Neuronal stem cell (in vitro differentiated cells): ENCODE results near the gene CUL3.
A peak's percentile ranks its signal among the peaks of the same experiment; 100 is the strongest.

Experiments used
- DNase-seq: peaks from one replicate; pipeline ENCODE4 v3.0.0-alpha.2; 2013; ENCODE audit warnings: low spot score
- H2AFZ ChIP-seq: one replicate; pipeline ENCODE4 v1.6.1; 2013; ENCODE audit warnings: mild to moderate bottlenecking, low read length, inconsistent platforms
- H2AK5ac ChIP-seq: 2 replicates; pipeline ENCODE4 v1.6.1; 2013; ENCODE audit warnings: low read depth, mild to moderate bottlenecking, inconsistent platforms, low read length, moderate library complexity, mixed read lengths
- H2BK120ac ChIP-seq: 2 replicates; pipeline ENCODE4 v1.6.1; 2013; ENCODE audit warnings: low read depth, mild to moderate bottlenecking, inconsistent platforms, low read length, moderate library complexity, mixed read lengths
- H2BK12ac ChIP-seq: one replicate; pipeline ENCODE4 v1.6.1; 2013; ENCODE audit warnings: low read length, inconsistent platforms
- H2BK15ac ChIP-seq: 2 replicates; pipeline ENCODE4 v1.6.1; 2013; ENCODE audit warnings: mild to moderate bottlenecking, low read length, inconsistent platforms, mixed read lengths
- H2BK5ac ChIP-seq: one replicate; pipeline ENCODE4 v1.6.1; 2013; ENCODE audit warnings: inconsistent platforms, mild to moderate bottlenecking, low read length, moderate library complexity
- H3K14ac ChIP-seq: one replicate; pipeline ENCODE4 v1.6.1; 2013; ENCODE audit warnings: low read length, inconsistent platforms
- H3K18ac ChIP-seq: 2 replicates; pipeline ENCODE4 v1.6.1; 2013; ENCODE audit warnings: low read length, inconsistent platforms
- H3K23ac ChIP-seq: 2 replicates; pipeline ENCODE4 v1.6.1; 2013; ENCODE audit warnings: low read depth, mild to moderate bottlenecking, mixed read lengths, low read length, inconsistent platforms; ENCODE audit not compliant: poor library complexity
- H3K27ac ChIP-seq: replicated peaks from 3 replicates; pipeline ENCODE4 v1.5.1; 2013; ENCODE audit warnings: low read length, inconsistent platforms
- H3K27me3 ChIP-seq, 3 experiments: 2 replicates each; pipeline ENCODE4 v1.6.1; 2013; ENCODE audit warnings: low read length in 3 of 3, mild to moderate bottlenecking in 2 of 3, inconsistent platforms in 1 of 3, low read depth in 1 of 3, mixed read lengths in 1 of 3, moderate library complexity in 1 of 3; ENCODE audit not compliant: control insufficient read depth in 3 of 3, insufficient read depth in 3 of 3
- H3K36me3 ChIP-seq, 2 donors: replicated peaks in 1 of 2; 2 replicates each; pipeline ENCODE4 v1.6.1; 2013; ENCODE audit warnings: low read length in 2 of 2; ENCODE audit not compliant: control insufficient read depth in 2 of 2, insufficient read depth in 2 of 2
- H3K4ac ChIP-seq: 2 replicates; pipeline ENCODE4 v1.6.1; 2013; ENCODE audit warnings: inconsistent platforms, mild to moderate bottlenecking, low read length, moderate library complexity
- H3K4me1 ChIP-seq, 2 donors: 1 replicate in 1 of 2; 2 replicates in 1 of 2; pipeline ENCODE4 v1.6.1; 2013; ENCODE audit warnings: low read length in 2 of 2, low read depth in 1 of 2; ENCODE audit not compliant: control insufficient read depth in 2 of 2, insufficient read depth in 1 of 2
- H3K4me2 ChIP-seq: one replicate; pipeline ENCODE4 v1.6.1; 2013; ENCODE audit warnings: mild to moderate bottlenecking, low read length, inconsistent platforms; ENCODE audit not compliant: insufficient read depth, poor library complexity, severe bottlenecking
- H3K4me3 ChIP-seq, 2 donors: 2 replicates each; pipeline ENCODE4 v1.5.1; 2013; ENCODE audit warnings: low read length in 2 of 2, mild to moderate bottlenecking in 2 of 2, inconsistent platforms in 1 of 2, moderate library complexity in 1 of 2
- H3K79me1 ChIP-seq: one replicate; pipeline ENCODE4 v1.6.1; 2013; ENCODE audit warnings: low read depth, mild to moderate bottlenecking, inconsistent platforms, low read length, moderate library complexity
- H3K9ac ChIP-seq: one replicate; pipeline ENCODE4 v1.6.1; 2013; ENCODE audit warnings: mild to moderate bottlenecking, low read depth, low read length, inconsistent platforms; ENCODE audit not compliant: poor library complexity
- H3K9me3 ChIP-seq, 2 donors: replicated peaks in 1 of 2; 2 replicates each; pipeline versions ENCODE3 to v1.6.1; 2013; ENCODE audit warnings: low read length in 2 of 2, mild to moderate bottlenecking in 2 of 2, inconsistent platforms in 1 of 2, low read depth in 1 of 2, mixed read lengths in 1 of 2, moderate library complexity in 1 of 2; ENCODE audit not compliant: control insufficient read depth in 2 of 2, insufficient read depth in 1 of 2
- H4K8ac ChIP-seq: one replicate; pipeline ENCODE4 v1.6.1; 2013; ENCODE audit warnings: low read depth, mild to moderate bottlenecking, inconsistent platforms, low read length, moderate library complexity
- H4K91ac ChIP-seq: one replicate; pipeline ENCODE4 v1.6.1; 2013; ENCODE audit warnings: low read length, low read depth, mild to moderate bottlenecking, inconsistent platforms; ENCODE audit not compliant: poor library complexity
- WGBS, 2 donors: extraction: QIAGEN DNeasy Blood & Tissue Kit; methylation state at CpG; one replicate each; pipeline ENCODE4 v1.1.7; 2013; ENCODE audit warnings: missing lambda C conversion rate in 2 of 2, mixed read lengths in 1 of 2; ENCODE audit not compliant: insufficient read length in 2 of 2, insufficient replicate concordance in 1 of 2; ENCODE audit errors: extremely low coverage in 2 of 2; 5-methylcytosine and 5-hydroxymethylcytosine counted together

CUL3 gene

DNA sequence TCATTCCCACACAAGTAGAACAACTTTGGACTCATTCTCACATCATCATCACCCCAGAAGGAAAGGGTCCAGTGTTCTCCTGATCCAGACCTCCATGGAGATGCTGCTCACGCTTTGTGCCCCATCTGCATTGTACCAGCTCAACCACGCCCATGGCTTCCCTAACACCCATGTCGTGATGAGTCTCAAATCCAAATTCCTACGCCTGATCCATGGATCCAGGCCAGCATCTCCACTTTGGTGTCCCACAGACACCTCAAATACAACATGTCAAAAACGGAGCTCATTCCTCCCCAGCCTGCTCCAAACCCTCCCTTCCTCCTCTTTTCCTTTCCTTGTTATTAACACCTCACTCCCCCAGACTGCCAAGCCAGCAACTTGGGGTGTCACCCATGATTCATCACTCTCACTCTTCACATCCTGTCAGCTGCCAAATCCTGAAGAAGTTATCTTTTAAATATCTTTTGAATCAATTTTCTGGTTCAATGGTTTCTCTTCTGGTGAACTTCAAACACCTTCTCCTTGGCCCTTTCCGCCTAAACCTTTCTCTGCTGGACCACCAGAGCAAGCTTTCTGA, 153.1 kb downstream of the CUL3 start:
- peaks cover 0 to 6% of the 10 kb centered on the region in 2 donors for H3K9me3 ChIP-seq
- no peak overlapping the region for H2AFZ ChIP-seq
- no peak overlapping the region for H3K4me3 ChIP-seq
- H4K8ac ChIP-seq = no peak overlapping the region
- no CpG with 5 or more reads among the region's 6 CpGs for WGBS, 2 donors
- H3K18ac ChIP-seq = no peak overlapping the region
- H3K23ac ChIP-seq = no peak overlapping the region
- H4K91ac ChIP-seq = no peak overlapping the region
- no peak overlapping the region for H3K27ac ChIP-seq
- H2BK5ac ChIP-seq = no peak overlapping the region
- no peak overlapping the region for H3K9ac ChIP-seq
- no peak overlapping the region for H3K4me2 ChIP-seq
- H3K79me1 ChIP-seq = no peaks in the 10 kb centered on the region
- H2BK12ac ChIP-seq = no peak overlapping the region
- peaks cover 4 to 5% of the 10 kb centered on the region in 2 donors for H3K4me1 ChIP-seq
- no peak overlapping the region for H3K14ac ChIP-seq
- no peak overlapping the region for H2BK15ac ChIP-seq
- no peak for DNase-seq
- no peaks in the 10 kb centered on the region for H3K36me3 ChIP-seq
- no peak overlapping the region for H2BK120ac ChIP-seq
- no peaks in the 10 kb centered on the region for H3K27me3 ChIP-seq
- H2AK5ac ChIP-seq = peak overlapping the region; percentile 17
- H3K4ac ChIP-seq = no peak overlapping the region

DNA sequence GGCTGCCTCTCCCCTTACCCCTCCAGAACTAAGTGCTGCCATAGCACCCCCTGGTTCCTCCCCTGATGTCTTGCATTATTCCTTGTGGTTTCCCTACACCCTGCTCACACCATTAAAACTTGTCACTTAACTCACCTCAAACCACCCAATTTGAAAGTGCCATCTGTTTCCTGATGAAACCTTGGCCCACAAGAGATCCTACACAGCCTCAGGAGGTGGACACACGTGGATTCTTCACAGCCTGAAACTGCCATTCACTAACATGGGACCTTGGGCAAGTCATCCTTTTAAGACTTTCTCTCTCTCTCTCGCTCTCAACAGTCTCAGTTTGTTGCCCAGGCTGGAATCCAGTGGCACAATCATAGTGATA, 155.7 kb downstream of the CUL3 start:
- H3K27me3 ChIP-seq = no peaks in the 10 kb centered on the region
- no peak overlapping the region for H3K4me2 ChIP-seq
- no peak overlapping the region for H3K4ac ChIP-seq
- no peak overlapping the region for H3K14ac ChIP-seq
- H2AFZ ChIP-seq = no peak overlapping the region
- no peaks in the 10 kb centered on the region for H3K36me3 ChIP-seq
- DNase-seq = no peak
- no peak overlapping the region for H2BK120ac ChIP-seq
- H4K8ac ChIP-seq = no peak overlapping the region
- peaks cover 4 to 5% of the 10 kb centered on the region in 2 donors for H3K4me1 ChIP-seq
- peaks cover 0 to 6% of the 10 kb centered on the region in 2 donors for H3K9me3 ChIP-seq
- H2BK12ac ChIP-seq = no peak overlapping the region
- no peaks in the 10 kb centered on the region for H3K79me1 ChIP-seq
- no peak overlapping the region for H2AK5ac ChIP-seq
- H3K4me3 ChIP-seq = no peak overlapping the region
- no CpG with 5 or more reads among the region's 2 CpGs for WGBS, 2 donors
- H2BK15ac ChIP-seq = no peak overlapping the region
- H4K91ac ChIP-seq = no peak overlapping the region
- no peak overlapping the region for H3K18ac ChIP-seq
- no peak overlapping the region for H3K23ac ChIP-seq
- H3K9ac ChIP-seq = no peak overlapping the region
- H2BK5ac ChIP-seq = no peak overlapping the region
- H3K27ac ChIP-seq = no peak overlapping the region

DNA sequence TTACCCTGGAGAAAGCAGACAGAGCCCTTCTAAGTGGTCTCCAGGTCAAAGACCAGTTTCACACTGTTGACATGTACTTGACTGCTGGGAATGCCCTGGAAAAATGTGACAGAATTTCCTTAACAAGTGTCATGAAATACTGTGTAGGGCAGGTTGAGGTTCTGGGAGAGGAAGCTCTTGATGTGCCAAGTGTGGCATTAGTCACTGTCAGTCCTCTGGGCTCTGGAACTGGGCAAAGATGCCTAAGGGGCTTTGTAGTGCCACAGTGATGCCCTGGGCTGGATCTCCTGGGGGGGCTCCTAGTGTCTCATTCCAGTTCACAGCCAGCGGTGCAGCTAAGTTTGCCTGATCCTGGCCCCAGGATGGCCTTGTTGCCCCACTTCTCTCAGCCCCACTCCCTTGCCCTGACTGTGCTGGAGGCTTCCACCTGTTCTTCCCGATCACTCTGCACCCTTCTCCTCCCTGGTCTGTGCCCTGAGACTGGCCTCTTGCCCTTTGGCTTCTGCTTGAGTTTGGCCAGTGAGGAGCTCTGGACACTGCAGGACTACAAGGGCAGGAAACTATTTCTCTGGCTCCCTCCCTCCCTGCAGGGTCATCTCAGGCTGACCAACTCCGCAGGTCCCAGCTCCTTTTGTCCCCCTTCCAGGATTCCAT, 156.2 kb downstream of the CUL3 start:
- H3K23ac ChIP-seq = no peak overlapping the region
- H2BK15ac ChIP-seq = no peak overlapping the region
- no peaks in the 10 kb centered on the region for H3K79me1 ChIP-seq
- no peak overlapping the region for H3K4me2 ChIP-seq
- H3K27me3 ChIP-seq = no peaks in the 10 kb centered on the region
- no peak overlapping the region for H2BK120ac ChIP-seq
- H3K18ac ChIP-seq = peak overlapping the region; percentile 28
- H3K4ac ChIP-seq = no peak overlapping the region
- no CpG with 5 or more reads among the region's 3 CpGs for WGBS, 2 donors
- no peak overlapping the region for H4K91ac ChIP-seq
- H3K4me3 ChIP-seq = no peak overlapping the region
- H2AFZ ChIP-seq = no peak overlapping the region
- H3K27ac ChIP-seq = no peak overlapping the region
- peaks cover 0 to 6% of the 10 kb centered on the region in 2 donors for H3K9me3 ChIP-seq
- H2AK5ac ChIP-seq = no peak overlapping the region
- H3K14ac ChIP-seq = peak overlapping the region; percentile 8
- peaks cover 4 to 5% of the 10 kb centered on the region in 2 donors for H3K4me1 ChIP-seq
- no peaks in the 10 kb centered on the region for H3K36me3 ChIP-seq
- H3K9ac ChIP-seq = no peak overlapping the region
- H4K8ac ChIP-seq = no peak overlapping the region
- DNase-seq = no peak
- no peak overlapping the region for H2BK12ac ChIP-seq
- no peak overlapping the region for H2BK5ac ChIP-seq

DNA sequence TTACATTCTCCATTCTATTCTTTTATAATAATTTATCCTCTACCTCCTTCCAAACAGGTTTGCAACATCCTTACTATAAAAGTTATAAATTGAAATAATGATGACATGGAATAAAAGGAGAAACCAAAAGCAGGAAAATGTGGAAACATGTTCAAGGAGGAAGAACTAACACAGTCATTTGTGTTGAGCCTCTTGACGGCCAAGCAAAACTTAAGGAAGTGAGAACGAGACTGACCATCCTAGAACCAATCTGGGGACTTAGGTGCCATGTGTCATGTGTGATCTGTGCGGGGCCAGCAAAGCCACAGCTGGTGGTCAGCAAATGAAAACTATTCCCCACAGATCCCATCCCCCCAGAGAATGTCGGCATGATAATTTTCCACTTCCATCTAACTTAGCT, 157.7 kb downstream of the CUL3 start:
- Histone ChIP-seq H2BK5ac (no peak overlapping the region), H3K36me3 (no peaks in the 10 kb centered on the region), H2AFZ (no peak overlapping the region), H2BK120ac (no peak overlapping the region), H3K79me1 (no peaks in the 10 kb centered on the region), H4K91ac (no peak overlapping the region), H3K4ac (no peak overlapping the region), H3K9me3 (peaks cover 0 to 6% of the 10 kb centered on the region in 2 donors), H4K8ac (no peak overlapping the region), H2AK5ac (no peak overlapping the region), H3K4me2 (no peak overlapping the region), H3K4me3 (no peak overlapping the region), H3K18ac (no peak overlapping the region), H3K14ac (no peak overlapping the region), H3K27me3 (no peaks in the 10 kb centered on the region), H2BK12ac (no peak overlapping the region), H3K4me1 (no peaks in the 10 kb centered on the region), H3K27ac (no peak overlapping the region), H3K23ac (no peak overlapping the region), H3K9ac (no peak overlapping the region), H2BK15ac (no peak overlapping the region)
- no peak for DNase-seq
- no CpG with 5 or more reads among the region's 4 CpGs for WGBS, 2 donors
